Activated naive CD4-positive, alpha-beta T cell treated with anti-CD3 and anti-CD28 coated beads, Interleukin-2, amount 50 U/mL, for 16 hours (primary cell): ENCODE results near the gene FAM181A.

ENCODE experiments used
- DNase-seq: peaks from one replicate; pipeline ENCODE4 v3.0.0-alpha.2; 2020

FAM181A gene

GRCh38 chr14:93965287-93965821 is 38.2 kb downstream of the FAM181A start:
- DNase-seq, result no peak

DNA sequence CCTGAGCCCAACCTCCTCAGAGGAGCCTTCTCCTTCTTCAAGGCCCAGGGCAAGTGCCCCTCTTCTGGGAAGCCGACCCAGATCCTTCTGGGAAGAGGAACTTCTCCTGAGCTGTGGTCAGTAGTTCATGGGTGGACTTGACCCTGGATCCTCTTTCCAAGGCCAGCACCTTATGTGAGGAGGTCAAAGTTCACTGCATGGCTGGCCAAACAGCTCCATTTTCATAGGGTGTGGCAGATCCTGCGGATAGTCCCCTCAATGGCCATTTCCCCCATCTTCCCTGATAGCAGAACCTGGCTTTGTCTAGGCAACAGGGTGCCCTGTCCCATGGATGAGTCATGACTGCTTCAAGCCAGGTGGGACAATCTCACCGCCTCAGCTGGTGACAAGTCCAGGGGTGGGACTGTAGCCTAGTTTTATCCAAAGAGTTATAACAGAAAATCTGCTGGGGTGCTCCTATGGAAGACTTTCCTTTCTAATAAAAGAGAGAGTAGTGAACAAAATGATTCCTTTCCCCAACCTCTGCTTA is 38.9 kb downstream of the FAM181A start:
- DNase-seq, result no peak

DNA sequence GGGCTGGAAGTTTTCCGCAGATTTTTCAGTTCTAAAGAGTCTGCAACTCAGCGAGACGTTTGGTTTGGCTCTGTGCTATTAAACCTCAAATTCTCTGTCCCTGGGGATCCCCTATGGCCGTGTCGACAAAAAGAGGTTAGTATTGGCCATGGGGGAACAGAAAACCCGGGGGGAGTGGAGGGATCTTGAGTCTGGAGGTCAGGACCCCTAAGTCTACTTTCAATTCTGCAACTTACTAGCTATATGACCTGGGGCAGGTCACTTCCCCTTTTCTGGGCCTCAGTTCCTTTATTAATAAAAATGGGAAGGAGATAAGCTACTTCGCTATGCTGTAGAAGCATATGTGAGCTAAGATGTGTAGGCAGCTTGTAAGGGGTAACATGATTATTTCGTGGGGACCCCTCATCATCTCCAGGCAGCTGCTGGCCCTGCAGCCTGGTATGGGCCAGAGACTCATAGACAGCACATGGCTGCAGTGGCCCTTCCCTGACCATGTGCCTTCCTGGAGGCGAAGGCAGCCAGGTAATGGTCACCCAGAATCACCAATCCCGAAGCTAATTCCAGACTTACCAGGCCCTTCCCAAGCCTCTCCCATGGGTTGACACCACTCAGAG is 40.6 kb downstream of the FAM181A start:
- DNase-seq, result no peak

- no peak for DNase-seq
Observed at GRCh38 chr14:93969082-93969828, 42.1 kb downstream of the FAM181A start.

DNA sequence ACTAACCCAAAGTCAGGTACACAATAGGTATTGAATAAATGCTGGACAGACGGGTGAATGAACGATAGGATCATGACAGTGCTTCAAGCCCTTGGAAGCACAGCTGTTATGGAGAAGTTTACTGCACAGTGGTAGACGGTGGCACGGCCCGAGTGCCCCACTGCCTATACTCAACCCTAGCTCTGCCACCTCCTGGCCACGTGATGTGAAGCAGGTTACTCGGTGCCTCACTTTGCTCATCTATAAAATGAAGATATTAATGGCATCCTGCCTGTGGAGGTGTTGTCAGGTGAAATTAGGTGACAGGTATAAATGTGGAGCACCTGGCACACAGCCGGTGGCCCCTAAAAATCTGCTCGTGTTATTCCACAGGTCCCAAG is 43.4 kb downstream of the FAM181A start:
- DNase-seq, result peak; percentile 77

GRCh38 chr14:93970965-93971634 is 44.0 kb downstream of the FAM181A start:
- DNase-seq, result peak; percentile 64

GRCh38 chr14:93971635-93972027 is 44.5 kb downstream of the FAM181A start:
- no peak for DNase-seq

- DNase-seq, result no peak
Observed at GRCh38 chr14:93972618-93973205, 45.6 kb downstream of the FAM181A start.

GRCh38 chr14:93973607-93974006 is 46.5 kb downstream of the FAM181A start:
- DNase-seq, result no peak

- no peak for DNase-seq
Observed at GRCh38 chr14:93974299-93974698, 47.2 kb downstream of the FAM181A start.

DNA sequence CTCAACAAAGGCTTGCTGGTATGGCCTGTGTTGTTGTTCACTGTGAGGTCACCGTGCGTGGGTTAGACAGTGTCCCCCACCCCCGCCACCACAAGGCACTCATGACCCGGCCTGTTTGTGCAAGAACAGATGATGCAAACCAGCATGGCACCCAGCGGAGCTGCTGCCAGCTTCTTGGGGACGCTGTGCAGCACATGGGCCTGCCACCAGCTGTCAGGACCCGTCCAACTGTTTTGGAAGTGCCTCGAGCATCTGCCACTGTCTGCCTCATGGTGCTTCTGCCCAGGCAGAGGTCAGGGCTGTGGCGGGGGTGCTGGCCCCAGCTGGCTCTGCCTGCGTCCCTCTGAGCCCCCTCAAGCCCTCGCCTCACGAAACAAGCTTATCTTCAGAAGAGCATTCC is 47.7 kb downstream of the FAM181A start:
- DNase-seq, result no peak

- DNase-seq, result no peak
Observed at GRCh38 chr14:93975791-93976476, 48.8 kb downstream of the FAM181A start.

GRCh38 chr14:93976477-93977057 is 49.4 kb downstream of the FAM181A start, which contains the start of gene ASB2:
TSS of gene ASB2 (minus strand) at chr14:93976570. CDS start at chr14:93964539, 12,031 bp downstream.
- DNase-seq, result no peak

DNA sequence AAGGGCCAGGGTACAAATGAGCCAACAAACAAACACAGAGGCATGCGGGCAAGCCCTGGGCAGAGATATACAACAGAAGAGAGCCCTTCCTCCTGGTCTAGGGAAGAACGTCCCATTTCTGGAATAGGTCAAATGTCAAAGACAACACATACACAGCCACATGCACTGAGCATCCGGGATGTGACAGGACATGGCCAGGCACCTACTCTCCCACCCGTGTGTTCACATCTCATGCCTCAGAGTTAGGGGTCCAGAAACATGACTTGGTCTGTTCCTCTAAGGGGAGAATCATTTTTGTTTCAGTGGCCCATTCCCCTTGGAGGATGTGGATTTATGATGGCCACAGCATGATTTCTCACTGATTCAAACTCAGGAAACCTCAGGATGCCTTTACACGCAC is 50.0 kb downstream of the FAM181A start:
- DNase-seq, result no peak

DNA sequence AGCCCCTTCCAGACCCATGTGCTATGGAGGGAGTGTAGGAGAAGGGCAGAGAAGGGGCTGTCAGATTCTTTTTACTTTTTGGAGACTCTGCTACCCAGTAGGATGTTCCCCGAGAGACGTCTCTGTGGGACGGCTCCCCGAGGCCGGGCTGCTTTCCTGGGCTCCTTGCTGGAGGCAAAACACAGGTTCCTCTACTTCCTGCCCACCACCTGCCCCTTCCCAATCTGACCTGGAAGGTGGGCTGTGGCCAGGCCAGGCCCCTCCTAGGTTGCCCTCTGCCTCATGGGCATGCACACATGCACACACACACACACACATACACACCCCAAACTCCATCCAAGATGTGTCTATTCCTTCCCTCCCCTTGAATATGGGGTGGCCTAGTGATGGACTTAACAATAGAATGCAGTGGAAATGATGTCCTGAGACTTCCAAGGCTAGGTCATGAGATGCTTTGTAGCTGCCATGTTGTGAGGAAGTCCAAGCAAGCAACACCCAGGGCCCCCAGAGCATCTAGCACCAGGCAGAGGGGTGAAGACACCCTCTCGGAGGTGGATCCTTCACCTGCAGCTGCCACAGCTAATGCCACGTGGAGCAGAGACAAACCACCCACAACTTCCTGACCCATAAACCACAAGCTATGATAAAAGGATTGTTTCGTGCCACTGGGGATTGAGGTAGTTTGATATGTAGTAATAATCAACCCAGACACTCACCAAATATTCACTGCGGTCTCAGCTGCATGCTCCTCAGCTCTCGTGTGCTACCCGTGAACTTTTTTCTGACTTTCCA is 50.8 kb downstream of the FAM181A start:
- DNase-seq, result peak; percentile 85

DNA sequence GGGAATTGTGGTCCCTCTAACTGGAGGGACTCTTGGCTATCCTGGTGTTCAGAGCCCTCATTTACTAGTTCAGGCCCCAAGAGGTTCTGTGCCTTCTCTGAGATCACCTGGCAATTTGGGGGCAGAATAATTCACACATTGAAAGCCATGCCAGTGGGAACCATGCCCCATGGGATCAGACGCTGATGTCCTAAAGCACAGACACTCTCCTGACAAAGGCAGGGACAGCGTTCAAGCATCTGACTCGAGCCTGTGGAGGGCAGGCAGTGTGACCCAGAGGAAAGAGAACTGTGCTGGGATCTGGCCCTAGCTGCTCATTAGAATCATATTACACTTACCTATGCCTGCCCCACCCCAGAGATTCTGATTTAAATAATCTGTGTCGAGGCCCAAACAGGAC is 51.6 kb downstream of the FAM181A start:
- DNase-seq, result no peak
